Astrocyte (in vitro differentiated cells and primary cell): ENCODE results near the gene TERF2IP. TPM values are rescaled to one million over a fixed set of nuclear protein-coding genes. Genes with fewer than 3 reads are reported as not detected.

ENCODE experiments used
- DNase-seq: peaks from one replicate; pipeline ENCODE4 v3.0.0-alpha.2; 2010; ENCODE audit warnings: low read depth
- FAIRE-seq: peaks from 2 replicates; lab custom pipeline; 2011; peaks lifted over from hg19 to GRCh38; lab: Jason Lieb, UNC
- H2AFZ ChIP-seq: 2 replicates; pipeline ENCODE4 v1.6.0; 2012; ENCODE audit warnings: low read depth, low read length, inconsistent platforms
- H3K27ac ChIP-seq: 2 replicates; pipeline ENCODE4 v1.5.1; 2011; ENCODE audit warnings: low read depth, low read length, inconsistent platforms
- H3K27me3 ChIP-seq: 2 replicates; pipeline ENCODE4 v1.6.0; 2011; ENCODE audit warnings: low read length, inconsistent platforms; ENCODE audit not compliant: insufficient read depth
- H3K36me3 ChIP-seq: 2 replicates; pipeline ENCODE4 v1.5.1; 2011; ENCODE audit warnings: low read length, inconsistent platforms; ENCODE audit not compliant: insufficient read depth
- H3K4me1 ChIP-seq: 2 replicates; pipeline ENCODE4 v1.5.1; 2011; ENCODE audit warnings: low read length, inconsistent platforms; ENCODE audit not compliant: insufficient read depth
- H3K4me2 ChIP-seq: 2 replicates; pipeline ENCODE4 v1.6.0; 2012; ENCODE audit warnings: low read length, inconsistent platforms
- H3K4me3 ChIP-seq: 2 replicates; pipeline ENCODE4 v1.5.1; 2011; ENCODE audit warnings: low read depth, mild to moderate bottlenecking, low read length, inconsistent platforms; ENCODE audit not compliant: insufficient read depth
- H3K79me2 ChIP-seq: 2 replicates; pipeline ENCODE4 v1.6.0; 2012; ENCODE audit warnings: mild to moderate bottlenecking, low read length, inconsistent platforms; ENCODE audit not compliant: insufficient read depth
- H3K9ac ChIP-seq: 2 replicates; pipeline ENCODE4 v1.6.0; 2012; ENCODE audit warnings: mild to moderate bottlenecking, low read length, inconsistent platforms
- H3K9me3 ChIP-seq: 2 replicates; pipeline ENCODE4 v1.5.1; 2012; ENCODE audit warnings: low read depth, mild to moderate bottlenecking, low read length, inconsistent platforms; ENCODE audit not compliant: insufficient read depth
- H4K20me1 ChIP-seq: 2 replicates; pipeline ENCODE4 v1.6.0; 2012; ENCODE audit warnings: low read length, inconsistent platforms; ENCODE audit not compliant: insufficient read depth
- H3K27ac Mint-ChIP-seq: one replicate; pipeline ENCODE4 v1.8.0; 2021; ENCODE audit warnings: mild to moderate bottlenecking, mixed read lengths; ENCODE audit not compliant: unreplicated experiment
- H3K27me3 Mint-ChIP-seq: one replicate; pipeline ENCODE4 v1.8.0; 2021; ENCODE audit warnings: low read depth, mixed read lengths; ENCODE audit not compliant: unreplicated experiment
- H3K36me3 Mint-ChIP-seq: one replicate; pipeline ENCODE4 v1.8.0; 2021; ENCODE audit warnings: low read depth, mixed read lengths; ENCODE audit not compliant: unreplicated experiment
- H3K4me1 Mint-ChIP-seq: one replicate; pipeline ENCODE4 v1.8.0; 2021; ENCODE audit warnings: low read depth, mixed read lengths; ENCODE audit not compliant: unreplicated experiment
- H3K4me3 Mint-ChIP-seq: one replicate; pipeline ENCODE4 v1.8.0; 2021; ENCODE audit warnings: mild to moderate bottlenecking, moderate library complexity, mixed read lengths; ENCODE audit not compliant: unreplicated experiment
- H3K9me3 Mint-ChIP-seq: one replicate; pipeline ENCODE4 v1.8.0; 2021; ENCODE audit warnings: mild to moderate bottlenecking, mixed read lengths; ENCODE audit not compliant: unreplicated experiment
- CTCF ChIP-seq: IDR thresholded peaks from 2 replicates; pipeline ENCODE4 v1.5.1; 2011; ENCODE audit warnings: low read depth, mild to moderate bottlenecking, inconsistent platforms, low read length, moderate library complexity; ENCODE audit not compliant: insufficient read depth
- EZH2 ChIP-seq: IDR thresholded peaks from 2 replicates; pipeline ENCODE4 v1.6.1; 2012; ENCODE audit warnings: mild to moderate bottlenecking, low read length, inconsistent platforms; ENCODE audit not compliant: insufficient read depth
- total RNA-seq: library from RNA; stranded (reverse); gene quantifications from 2 replicates; pipeline ENCODE4 v1.2.1, GENCODE V29; 2021

Gene TERF2IP
- total RNA-seq, 1 donor from 2014 or later = 57.4 TPM

GRCh38 chr16:75703306-75703705, 55.7 kb downstream of the TERF2IP start:
- Mint-ChIP-seq H3K27ac (no peak overlapping the region), H3K27me3 (no peaks in the 10 kb centered on the region), H3K4me1 (peaks cover 3% of the 10 kb centered on the region), H3K9me3 (peaks cover 3% of the 10 kb centered on the region), H3K4me3 (no peak overlapping the region), H3K36me3 (no peaks in the 10 kb centered on the region)
- no peak overlapping the region for H3K4me2 ChIP-seq
- no peaks in the 10 kb centered on the region for H3K4me1 ChIP-seq
- no peaks in the 10 kb centered on the region for H3K79me2 ChIP-seq
- H4K20me1 ChIP-seq = no peaks in the 10 kb centered on the region
- H3K9ac ChIP-seq = no peak overlapping the region
- no peak overlapping the region for H3K27ac ChIP-seq
- TF ChIP-seq CTCF = no peak
- no peak for TF ChIP-seq EZH2
- no peak for FAIRE-seq
- H3K36me3 ChIP-seq = no peaks in the 10 kb centered on the region
- no peak overlapping the region for H2AFZ ChIP-seq
- H3K4me3 ChIP-seq = no peak overlapping the region
- H3K9me3 ChIP-seq = no peaks in the 10 kb centered on the region
- peak; percentile 24 for DNase-seq
- no peaks in the 10 kb centered on the region for H3K27me3 ChIP-seq

Other genes with a start within 250 kb of the TERF2IP start
- gene CFDP1, start 214.3 kb upstream of the TERF2IP start, total RNA-seq = 36.9 and 38.7 TPM in 2 replicates
- 15.2 and 16.4 TPM in 2 replicates for gene TMEM170A, start 183.1 kb upstream of the TERF2IP start, total RNA-seq
- 2.5 and 3.4 TPM in 2 replicates for gene CHST6, start 152.3 kb upstream of the TERF2IP start, total RNA-seq
- 0.09 TPM in 1 of 2 replicates, not detected in the other for gene CHST5, start 111.7 kb upstream of the TERF2IP start, total RNA-seq
- gene TMEM231, start 91.5 kb upstream of the TERF2IP start, total RNA-seq = 10.5 and 10.7 TPM in 2 replicates
- 108 and 109 TPM in 2 replicates for gene GABARAPL2, start 81.4 kb upstream of the TERF2IP start, total RNA-seq
- 37.4 and 37.9 TPM in 2 replicates for gene ADAT1, start 24.5 kb upstream of the TERF2IP start, total RNA-seq
- gene KARS1, start 108 bp upstream of the TERF2IP start, total RNA-seq = 150 and 155 TPM in 2 replicates
- not detected in 2 replicates for gene CPHXL2, start 29.2 kb downstream of the TERF2IP start, total RNA-seq
- gene DUXB, start 53.7 kb downstream of the TERF2IP start, total RNA-seq = not detected in 2 replicates
- gene CPHXL, start 78.7 kb downstream of the TERF2IP start, total RNA-seq = not detected in 2 replicates